Prostate gland (tissue), 2 donors: Measurements from ENCODE around the gene STK25. TPM values are rescaled to one million over a fixed set of nuclear protein-coding genes. Genes with fewer than 3 reads are reported as not detected.

ENCODE experiments used
- DNase-seq: peaks from one replicate; pipeline ENCODE4 v3.0.0-alpha.2; 2019; ENCODE audit warnings: low spot score
- H3K27ac ChIP-seq, 2 donors: fragments of 200-600 bp; sonication (generic); 2 replicates each; pipeline ENCODE4 v1.5.1; 2017 to 2019
- H3K27me3 ChIP-seq: fragments of 200-600 bp; sonication (generic); replicated peaks from 2 replicates; pipeline ENCODE4 v1.5.1; 2019; ENCODE audit not compliant: insufficient read depth
- H3K36me3 ChIP-seq, 2 donors: fragments of 200-600 bp; sonication (generic); 1 replicate in 1 of 2; 2 replicates in 1 of 2; pipeline versions ENCODE4 v1.5.1 to v1.8.1; 2017 to 2019
- H3K4me1 ChIP-seq: fragments of 200-600 bp; sonication (generic); replicated peaks from 2 replicates; pipeline ENCODE4 v1.5.1; 2019
- H3K4me3 ChIP-seq, 2 donors: fragments of 200-600 bp; sonication (generic); 2 replicates each; pipeline ENCODE4 v1.5.1; 2017 to 2019
- H3K9me3 ChIP-seq: fragments of 200-600 bp; sonication (generic); 2 replicates; pipeline ENCODE4 v1.5.1; 2017
- POLR2A ChIP-seq: fragments of 450-650 bp; IDR thresholded peaks from one replicate; pipeline ENCODE4 v1.6.1; 2016; ENCODE audit warnings: antibody characterized with exemption, mild to moderate bottlenecking
- POLR2AphosphoS5 ChIP-seq: sonication (generic); formaldehyde crosslinking; IDR thresholded peaks from one replicate; pipeline ENCODE4 v1.6.1; 2017; ENCODE audit warnings: antibody characterized with exemption
- WGBS: methylation state at CpG from one replicate; pipeline ENCODE4 v1.1.5; 2018; 5-methylcytosine and 5-hydroxymethylcytosine counted together
- intact Hi-C: fragments of 100-400 bp; cut with DNase I; formaldehyde crosslinking; loops from one replicate; pipeline ENCODE4 v1.14.2; 2022
- total RNA-seq, 2 donors: library from RNA; depleted of rRNA; stranded (reverse); fragments of >200 nt; gene quantifications; one replicate each; pipeline ENCODE4 v1.1.0, GENCODE V29; 2016
- TF ChIP-seq, protein P1 (sequence below), 4 experiments: fragments of 200-600 bp in 2 of 4; fragments of 450-650 bp in 2 of 4; sonication (generic) in 2 of 4; IDR thresholded peaks; 1 replicate in 3 of 4; 2 replicates in 1 of 4; pipeline ENCODE4 v1.5.1; 2016 to 2019; ENCODE audit warnings: antibody characterized with exemption in 4 of 4, mild to moderate bottlenecking in 2 of 4, moderate library complexity in 2 of 4

The STK25 gene
- total RNA-seq, 2 donors from 2014 or later: 169 to 235 TPM

GRCh38 chr2:241522477-241522876 lies 14.1 kb upstream of the STK25 start:
- TF ChIP-seq, protein P1, sequence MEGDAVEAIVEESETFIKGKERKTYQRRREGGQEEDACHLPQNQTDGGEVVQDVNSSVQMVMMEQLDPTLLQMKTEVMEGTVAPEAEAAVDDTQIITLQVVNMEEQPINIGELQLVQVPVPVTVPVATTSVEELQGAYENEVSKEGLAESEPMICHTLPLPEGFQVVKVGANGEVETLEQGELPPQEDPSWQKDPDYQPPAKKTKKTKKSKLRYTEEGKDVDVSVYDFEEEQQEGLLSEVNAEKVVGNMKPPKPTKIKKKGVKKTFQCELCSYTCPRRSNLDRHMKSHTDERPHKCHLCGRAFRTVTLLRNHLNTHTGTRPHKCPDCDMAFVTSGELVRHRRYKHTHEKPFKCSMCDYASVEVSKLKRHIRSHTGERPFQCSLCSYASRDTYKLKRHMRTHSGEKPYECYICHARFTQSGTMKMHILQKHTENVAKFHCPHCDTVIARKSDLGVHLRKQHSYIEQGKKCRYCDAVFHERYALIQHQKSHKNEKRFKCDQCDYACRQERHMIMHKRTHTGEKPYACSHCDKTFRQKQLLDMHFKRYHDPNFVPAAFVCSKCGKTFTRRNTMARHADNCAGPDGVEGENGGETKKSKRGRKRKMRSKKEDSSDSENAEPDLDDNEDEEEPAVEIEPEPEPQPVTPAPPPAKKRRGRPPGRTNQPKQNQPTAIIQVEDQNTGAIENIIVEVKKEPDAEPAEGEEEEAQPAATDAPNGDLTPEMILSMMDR (IDR thresholded peaks at IDR 0.05): no peak
- TF ChIP-seq POLR2A: no peak
- TF ChIP-seq POLR2AphosphoS5: no peak
- no peaks in the 10 kb centered on the region for H3K27me3 ChIP-seq
- H3K4me1 ChIP-seq: no peaks in the 10 kb centered on the region
- no peaks in the 10 kb centered on the region for H3K9me3 ChIP-seq
- H3K36me3 ChIP-seq: no peaks in the 10 kb centered on the region
- H3K4me3 ChIP-seq: no peak overlapping the region
- WGBS: 76% methylated on average over 5 of the region's 5 CpGs
- no peak for DNase-seq
- no peak overlapping the region for H3K27ac ChIP-seq
- intact Hi-C loops: no loop called here

GRCh38 chr2:241519669-241520068 lies 11.3 kb upstream of the STK25 start:
- WGBS: 58% methylated on average over 11 of the region's 11 CpGs
- intact Hi-C loops: no loop called here
- Histone ChIP-seq H3K9me3 (no peaks in the 10 kb centered on the region), H3K27ac (no peak overlapping the region), H3K4me3 (no peak overlapping the region), H3K36me3 (no peaks in the 10 kb centered on the region), H3K27me3 (no peaks in the 10 kb centered on the region), H3K4me1 (no peaks in the 10 kb centered on the region)
- no peak for TF ChIP-seq POLR2A
- no peak for TF ChIP-seq POLR2AphosphoS5
- TF ChIP-seq, protein P1 (IDR thresholded peaks at IDR 0.05): no peak
- no peak for DNase-seq

- intact Hi-C loops: no loop called here
- Histone ChIP-seq H3K27ac (no peak overlapping the region), H3K36me3 (no peaks in the 10 kb centered on the region), H3K4me1 (no peaks in the 10 kb centered on the region), H3K27me3 (no peaks in the 10 kb centered on the region), H3K9me3 (no peaks in the 10 kb centered on the region), H3K4me3 (no peak overlapping the region)
- 97% methylated on average over 6 of the region's 6 CpGs for WGBS
- no peak for DNase-seq
- TF ChIP-seq, protein P1 (IDR thresholded peaks at IDR 0.05): no peak
- no peak for TF ChIP-seq POLR2A
- no peak for TF ChIP-seq POLR2AphosphoS5
These were observed 8.9 kb upstream of the STK25 start for GRCh38 chr2:241517297-241517696.

- H3K4me3 ChIP-seq: no peak overlapping the region
- no peaks in the 10 kb centered on the region for H3K36me3 ChIP-seq
- no peaks in the 10 kb centered on the region for H3K9me3 ChIP-seq
- TF ChIP-seq, protein P1 (IDR thresholded peaks at IDR 0.05): no peak
- TF ChIP-seq POLR2AphosphoS5 (no peak), POLR2A (no peak)
- 100% methylated on average over 3 of the region's 3 CpGs for WGBS
- no peak for DNase-seq
- H3K27me3 ChIP-seq: no peaks in the 10 kb centered on the region
- intact Hi-C loops: no loop called here
- H3K4me1 ChIP-seq: no peaks in the 10 kb centered on the region
- no peak overlapping the region for H3K27ac ChIP-seq
These were observed 8.2 kb upstream of the STK25 start for GRCh38 chr2:241516520-241516965.

- TF ChIP-seq POLR2AphosphoS5: no peak
- no peak for TF ChIP-seq POLR2A
- TF ChIP-seq, protein P1 (IDR thresholded peaks at IDR 0.05): no peak
- no peak overlapping the region for H3K27ac ChIP-seq
- intact Hi-C loops: no loop called here
- DNase-seq: no peak
- no peak overlapping the region for H3K4me3 ChIP-seq
- H3K36me3 ChIP-seq: no peaks in the 10 kb centered on the region
- no peaks in the 10 kb centered on the region for H3K9me3 ChIP-seq
- no peaks in the 10 kb centered on the region for H3K4me1 ChIP-seq
- WGBS: 48% methylated on average over 10 of the region's 10 CpGs
- H3K27me3 ChIP-seq: no peaks in the 10 kb centered on the region
These were observed 6.8 kb upstream of the STK25 start for GRCh38 chr2:241514986-241515737.
